A549 (cell line): Measurements from ENCODE around the gene BTBD6. TPM values are rescaled to one million over a fixed set of nuclear protein-coding genes. Genes with fewer than 3 reads are reported as not detected.
A peak's percentile ranks its signal among the peaks of the same experiment; 100 is the strongest.

ENCODE experiments used
- ATAC-seq, 2 experiments: fragments of 200-7000 bp in 1 of 2; fragments of >200 bp in 1 of 2; cut with Nextera tagmentation in 1 of 2; cut with Tn5 transposase in 1 of 2; 3 replicates each; pipeline versions ENCODE4 v1.8.0 to v1.9.1; 2018 to 2020; ENCODE audit warnings: mild to moderate bottlenecking in 1 of 2, moderate library complexity in 1 of 2
- CTCF ChIA-PET: fragments of 300-600 bp; sonication (Branson Sonifier 250); formaldehyde crosslinking; extraction: SDS; loops from one replicate; lab custom pipeline; 2021; ENCODE audit warnings: antibody characterized with exemption, inconsistent platforms; lab: Yijun Ruan, JAX
- POLR2A ChIA-PET: fragments of 350-600 bp; formaldehyde crosslinking; extraction: SDS; loops from one replicate; lab custom pipeline; 2021; ENCODE audit warnings: antibody characterized with exemption, inconsistent platforms; lab: Yijun Ruan, JAX
- DNase-seq, 2 experiments: peaks; one replicate each; pipeline versions ENCODE4 v3.0.0 to v3.0.0-alpha.2; 2011 to 2016; ENCODE audit warnings: low read depth in 1 of 2, low spot score in 1 of 2
- FAIRE-seq: peaks from 2 replicates; lab custom pipeline; 2011; peaks lifted over from hg19 to GRCh38; lab: Jason Lieb, UNC
- H3K27ac ChIP-seq, 2 experiments: fragments of >200 bp; sonication (Bioruptor Twin); formaldehyde crosslinking; 3 replicates each; pipeline ENCODE4 v1.5.1; 2016 to 2017
- H3K4me1 ChIP-seq: fragments of >200 bp; sonication (Bioruptor Twin); formaldehyde crosslinking; 3 replicates; pipeline ENCODE4 v1.6.1; 2016
- H3K4me2 ChIP-seq: fragments of >200 bp; sonication (Bioruptor Twin); formaldehyde crosslinking; 3 replicates; pipeline ENCODE4 v1.6.1; 2016
- H3K4me3 ChIP-seq: fragments of >200 bp; sonication (Bioruptor Twin); formaldehyde crosslinking; 3 replicates; pipeline ENCODE4 v1.5.1; 2016
- H3K9me3 ChIP-seq: fragments of >200 bp; sonication (Bioruptor Twin); formaldehyde crosslinking; 3 replicates; pipeline ENCODE4 v1.6.1; 2016
- CHD2 ChIP-seq: fragments of 150-350 bp; IDR thresholded peaks from 2 replicates; pipeline ENCODE4 v1.6.1; 2014; ENCODE audit warnings: low read length; ENCODE audit not compliant: partially characterized antibody
- FOSB ChIP-seq: fragments of 250-450 bp; sonication (Bioruptor Pico); IDR thresholded peaks from 2 replicates; pipeline ENCODE4 v1.5.0; 2020; ENCODE audit warnings: mild to moderate bottlenecking, moderate library complexity
- HOXA7 ChIP-seq: fragments of 250-450 bp; sonication (Bioruptor Pico); IDR thresholded peaks from 2 replicates; pipeline ENCODE4 v1.5.0; 2020; ENCODE audit warnings: mild to moderate bottlenecking, moderate library complexity
- MAX ChIP-seq: IDR thresholded peaks from 2 replicates; pipeline ENCODE4 v1.6.1; 2012
- NFE2L2 ChIP-seq: fragments of 150-350 bp; conservative IDR thresholded peaks from 2 replicates; pipeline ENCODE4 v1.6.1; 2014; ENCODE audit warnings: low read length
- PBX3 ChIP-seq: IDR thresholded peaks from 2 replicates; pipeline ENCODE4 v1.6.1; 2012
- RAD21 ChIP-seq, 2 experiments: fragments of >200 bp in 1 of 2; sonication (Bioruptor Twin) in 1 of 2; formaldehyde crosslinking in 1 of 2; IDR thresholded peaks in 1 of 2; conservative IDR thresholded peaks in 1 of 2; 2 replicates in 1 of 2; 3 replicates in 1 of 2; pipeline ENCODE4 v1.6.1; 2012 to 2018; ENCODE audit warnings: inconsistent platforms in 1 of 2
- RARB ChIP-seq: fragments of 250-450 bp; sonication (Bioruptor Pico); IDR thresholded peaks from 2 replicates; pipeline ENCODE4 v1.8.0; 2021; ENCODE audit warnings: mild to moderate bottlenecking, moderate library complexity
- WGBS: methylation state at CpG from one replicate; pipeline ENCODE4 v1.1.6; 2017; ENCODE audit errors: missing lambda C conversion rate; 5-methylcytosine and 5-hydroxymethylcytosine counted together
- polyA plus RNA-seq, 4 experiments: library from polyadenylated mRNA; depleted of rRNA in 3 of 4; stranded (reverse); fragments of >200 nt; fragmentation: RNase III in 1 of 4; extraction: RNeasy Plus Mini Kit Qiagen cat#74134 plus additional on column Dnase treatment in 1 of 4; gene quantifications; 2 replicates in 3 of 4; 3 replicates in 1 of 4; pipeline ENCODE4 v1.2.3, GENCODE V29; 2011 to 2017

Gene BTBD6
- polyA plus RNA-seq, 2 of the 4 experiments (the other 2 are of a cell fraction): 16.1 to 33.6 TPM

GRCh38 chr14:105299654-105300541 lies 51.6 kb downstream of the BTBD6 start:
- peak overlapping the region; percentile 80 for H3K4me2 ChIP-seq
- FAIRE-seq: no peak
- H3K9me3 ChIP-seq: no peaks in the 10 kb centered on the region
- 0 out of 3 replicates have a peak, but pooled peaks cover 3% of the 10 kb centered on the region for H3K4me1 ChIP-seq
- TF ChIP-seq NFE2L2: no peak
- TF ChIP-seq MAX: peak; percentile 42; the same call in 1 of the 2 replicates
- no peak for TF ChIP-seq HOXA7 (CRISPR knock-in tag)
- no peak for TF ChIP-seq PBX3
- no peak for TF ChIP-seq RARB (CRISPR knock-in tag)
- no peak for TF ChIP-seq FOSB (CRISPR knock-in tag)
- no peak for TF ChIP-seq RAD21 (conservative IDR thresholded peaks at IDR 0.05 in 1 of 2, IDR thresholded peaks at IDR 0.05 in 1 of 2)
- no peak for TF ChIP-seq CHD2
- 9% methylated on average over 36 of the region's 54 CpGs for WGBS
- ChIA-PET POLR2A (interaction anchor here (1.1 to 1.8 kb wide), 2 partner anchors 11 to 190 kb away, joined by 5 to 6 read pairs; no protein-coding TSS in a partner anchor), CTCF (interaction anchor here (1.3 to 1.8 kb wide), 2 partner anchors 11 to 48 kb away, joined by 3 to 5 read pairs; no protein-coding TSS in a partner anchor)
- no peak for DNase-seq
- peak overlapping the region; percentile 96 to 98 for H3K27ac ChIP-seq
- peak overlapping the region; percentile 99 for H3K4me3 ChIP-seq
- peak; percentile 7 to 28 for ATAC-seq

Other genes starting within 250 kb of the BTBD6 start
- 19.5 and 24.2 TPM in 2 replicates for gene CDCA4, start 227.4 kb upstream of the BTBD6 start, polyA plus RNA-seq (2011; rRNA removed)
- gene CDCA4, start 227.4 kb upstream of the BTBD6 start, polyA plus RNA-seq (2017; fragmentation: RNase III; extraction: RNeasy Plus Mini Kit Qiagen cat#74134 plus additional on column Dnase treatment): 25.9 to 28.0 TPM (median 26.9 TPM) in 3 replicates
- 0.19 and 0.49 TPM in 2 replicates for gene GPR132, start 183.1 kb upstream of the BTBD6 start, polyA plus RNA-seq (2011; rRNA removed)
- gene GPR132, start 183.1 kb upstream of the BTBD6 start, polyA plus RNA-seq (2017; fragmentation: RNase III; extraction: RNeasy Plus Mini Kit Qiagen cat#74134 plus additional on column Dnase treatment): 0.16 to 0.22 TPM (median 0.18 TPM) in 3 replicates
- gene JAG2, start 79.8 kb upstream of the BTBD6 start, polyA plus RNA-seq (2011; rRNA removed): 4.8 and 5.9 TPM in 2 replicates
- gene JAG2, start 79.8 kb upstream of the BTBD6 start, polyA plus RNA-seq (2017; fragmentation: RNase III; extraction: RNeasy Plus Mini Kit Qiagen cat#74134 plus additional on column Dnase treatment): 20.4 to 26.8 TPM (median 22.5 TPM) in 3 replicates
- gene NUDT14, start 67.2 kb upstream of the BTBD6 start, polyA plus RNA-seq (2011; rRNA removed): 11.3 and 12.6 TPM in 2 replicates
- 27.8 to 31.3 TPM (median 30.7 TPM) in 3 replicates for gene NUDT14, start 67.2 kb upstream of the BTBD6 start, polyA plus RNA-seq (2017; fragmentation: RNase III; extraction: RNeasy Plus Mini Kit Qiagen cat#74134 plus additional on column Dnase treatment)
- gene BRF1, start 52.5 kb downstream of the BTBD6 start, polyA plus RNA-seq (2011; rRNA removed): 7.0 and 8.5 TPM in 2 replicates
- gene BRF1, start 52.5 kb downstream of the BTBD6 start, polyA plus RNA-seq (2017; fragmentation: RNase III; extraction: RNeasy Plus Mini Kit Qiagen cat#74134 plus additional on column Dnase treatment): 23.9 to 29.6 TPM (median 25.7 TPM) in 3 replicates
- gene PACS2, start 66.2 kb downstream of the BTBD6 start, polyA plus RNA-seq (2011; rRNA removed): 11.9 and 13.1 TPM in 2 replicates
- 21.7 to 25.8 TPM (median 24.5 TPM) in 3 replicates for gene PACS2, start 66.2 kb downstream of the BTBD6 start, polyA plus RNA-seq (2017; fragmentation: RNase III; extraction: RNeasy Plus Mini Kit Qiagen cat#74134 plus additional on column Dnase treatment)
- 0.06 and 0.19 TPM in 2 replicates for gene TEX22, start 150.0 kb downstream of the BTBD6 start, polyA plus RNA-seq (2011; rRNA removed)
- 0.23 to 0.51 TPM (median 0.26 TPM) in 3 replicates for gene TEX22, start 150.0 kb downstream of the BTBD6 start, polyA plus RNA-seq (2017; fragmentation: RNase III; extraction: RNeasy Plus Mini Kit Qiagen cat#74134 plus additional on column Dnase treatment)
- gene MTA1, start 171.3 kb downstream of the BTBD6 start, polyA plus RNA-seq (2011; rRNA removed): 46.8 and 52.7 TPM in 2 replicates
- gene MTA1, start 171.3 kb downstream of the BTBD6 start, polyA plus RNA-seq (2017; fragmentation: RNase III; extraction: RNeasy Plus Mini Kit Qiagen cat#74134 plus additional on column Dnase treatment): 80.7 to 89.8 TPM (median 86.7 TPM) in 3 replicates
- gene CRIP2, start 226.3 kb downstream of the BTBD6 start, polyA plus RNA-seq (2011; rRNA removed): 36.2 and 41.0 TPM in 2 replicates
- gene CRIP2, start 226.3 kb downstream of the BTBD6 start, polyA plus RNA-seq (2017; fragmentation: RNase III; extraction: RNeasy Plus Mini Kit Qiagen cat#74134 plus additional on column Dnase treatment): 55.6 to 68.4 TPM (median 67.3 TPM) in 3 replicates
- gene CRIP1, start 238.4 kb downstream of the BTBD6 start, polyA plus RNA-seq (2011; rRNA removed): 196 and 280 TPM in 2 replicates
- 837 to 1,023 TPM (median 999 TPM) in 3 replicates for gene CRIP1, start 238.4 kb downstream of the BTBD6 start, polyA plus RNA-seq (2017; fragmentation: RNase III; extraction: RNeasy Plus Mini Kit Qiagen cat#74134 plus additional on column Dnase treatment)
- gene TEDC1, start 242.7 kb downstream of the BTBD6 start, polyA plus RNA-seq (2011; rRNA removed): 12.7 and 13.4 TPM in 2 replicates
- gene TEDC1, start 242.7 kb downstream of the BTBD6 start, polyA plus RNA-seq (2017; fragmentation: RNase III; extraction: RNeasy Plus Mini Kit Qiagen cat#74134 plus additional on column Dnase treatment): 35.1 to 39.6 TPM (median 37.5 TPM) in 3 replicates